ENCODE measurements around the gene ANKRD45.
"Not testable (repeated sequence)": the region's sequence is repeated elsewhere in the genome, so short reads cannot be mapped to it uniquely, and the experiment has no call there.

GRCh38 chr1:173701299-173701698 is 31.6 kb upstream of the ANKRD45 start:
- not testable (repeated sequence) for TF ChIP-seq CTCF, POLR2A, POLR2AphosphoS5, EP300 (IDR thresholded peaks at IDR 0.05)
